ENCODE measurements around the gene EPB41L4B. TPM values are rescaled to one million over a fixed set of nuclear protein-coding genes. Genes with fewer than 3 reads are reported as not detected.
"Not testable (repeated sequence)": the region's sequence is repeated elsewhere in the genome, so short reads cannot be mapped to it uniquely, and the experiment has no call there.

Gene EPB41L4B
- total RNA-seq: not detected

DNA sequence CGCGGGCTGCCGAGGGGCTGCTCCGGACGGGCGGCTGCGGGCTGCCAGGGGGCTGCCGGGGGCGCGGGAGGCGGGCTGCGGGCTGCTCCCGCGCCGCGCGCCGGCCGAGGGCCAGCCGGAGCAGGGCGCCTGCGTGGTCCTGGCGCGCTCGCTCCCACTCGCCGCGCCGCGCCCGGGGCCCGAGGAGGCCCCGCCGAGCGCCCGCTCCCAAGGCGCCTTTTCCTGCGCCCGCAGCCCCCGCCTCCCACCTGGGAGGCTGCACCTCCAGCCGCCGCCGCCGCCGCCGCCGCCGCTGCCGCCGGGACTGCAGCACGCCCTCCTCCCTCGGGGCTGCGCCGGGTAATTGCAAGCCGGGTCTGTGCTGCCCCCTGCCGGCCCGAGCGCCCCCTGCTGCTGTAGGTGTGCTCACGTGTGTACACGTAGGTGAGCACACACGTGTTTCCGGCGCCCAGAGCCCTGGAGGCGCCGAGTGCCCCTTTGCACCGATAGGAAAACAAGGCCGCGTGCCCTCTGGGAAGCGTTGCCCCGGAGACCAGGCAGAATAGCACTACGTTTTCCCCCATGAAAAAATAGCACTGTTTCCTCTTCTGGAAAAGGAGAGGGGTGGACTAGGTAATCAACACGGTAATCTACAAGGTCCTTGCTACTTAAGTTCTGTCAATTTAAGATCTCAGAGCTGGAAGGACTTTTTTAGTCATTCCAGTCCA lies at the start of gene EPB41L4B:
Gene EPB41L4B, minus strand, starts transcription at position 318 of the 707 bp plus-strand sequence. CDS start 613 bp downstream, outside the sequence.
- peak; percentile 75 for DNase-seq

DNA sequence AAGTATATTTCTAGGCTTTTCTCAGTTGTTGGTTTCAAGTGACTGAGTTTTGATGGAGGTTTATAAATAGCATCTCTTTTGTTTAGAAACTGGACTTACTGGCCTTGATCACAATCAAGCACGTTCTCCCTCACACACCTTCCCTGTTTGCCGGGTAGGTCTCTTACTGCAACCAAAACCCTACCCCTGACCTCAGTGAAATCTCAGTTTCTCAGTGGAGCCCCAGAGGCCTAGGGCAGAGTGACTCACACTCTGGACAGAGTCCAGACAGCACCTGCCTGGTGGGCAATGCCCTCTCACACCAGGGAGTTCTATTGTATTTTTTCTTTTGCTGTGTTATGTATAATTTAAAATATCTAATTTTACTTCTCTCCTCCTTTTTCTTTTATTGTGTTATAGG lies 48.4 kb upstream of the EPB41L4B start:
- no peak for DNase-seq

DNA sequence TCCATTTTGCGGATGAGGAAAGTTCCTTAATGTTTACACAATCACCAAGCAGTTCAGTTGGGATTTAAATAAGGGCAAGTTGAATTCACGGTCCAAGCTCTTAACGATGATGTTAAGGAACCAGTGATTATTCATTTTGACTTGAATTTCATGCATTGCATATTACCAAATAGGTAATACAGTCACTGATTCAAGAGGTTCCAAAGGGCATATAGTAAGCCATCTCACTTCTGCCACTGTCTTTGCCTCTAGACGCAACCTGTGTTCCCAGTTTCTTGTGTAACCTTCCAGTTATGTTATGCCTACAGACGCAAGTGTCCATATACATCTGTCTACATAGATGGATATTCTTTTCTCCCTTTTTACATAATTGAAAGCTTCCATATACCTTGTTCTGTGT lies 39.9 kb upstream of the EPB41L4B start:
- DNase-seq: no peak

DNA sequence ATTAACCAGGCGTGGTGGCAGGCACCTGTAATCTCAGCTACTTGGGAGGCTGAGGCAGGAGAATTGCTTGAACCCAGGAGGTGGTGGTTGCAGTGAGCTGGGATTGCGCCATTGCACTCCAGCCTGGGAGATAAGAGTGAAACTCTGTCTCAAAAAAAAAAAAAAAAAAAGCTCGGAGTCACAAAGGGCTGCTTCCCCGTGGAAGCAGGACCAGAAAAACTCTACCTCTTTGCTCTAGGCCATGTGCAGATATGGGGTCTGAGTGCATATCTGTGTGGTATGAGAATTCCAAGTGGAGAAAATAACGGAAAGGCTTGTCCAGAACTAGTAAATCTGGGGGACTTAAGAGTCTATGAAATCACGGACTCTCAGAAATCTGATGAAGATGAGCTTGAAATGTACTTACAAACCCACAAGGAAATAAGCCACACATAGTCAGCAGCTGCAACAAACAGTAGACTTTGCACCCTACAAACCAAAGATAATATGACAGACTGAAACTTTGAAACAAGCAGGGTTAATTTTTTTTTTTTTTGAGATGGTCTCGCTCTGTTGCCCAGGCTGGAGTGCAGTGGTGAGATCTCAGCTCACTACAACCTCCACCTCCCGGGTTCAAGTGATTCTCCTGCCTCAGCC lies 38.2 kb upstream of the EPB41L4B start:
- DNase-seq: not testable (repeated sequence)

DNA sequence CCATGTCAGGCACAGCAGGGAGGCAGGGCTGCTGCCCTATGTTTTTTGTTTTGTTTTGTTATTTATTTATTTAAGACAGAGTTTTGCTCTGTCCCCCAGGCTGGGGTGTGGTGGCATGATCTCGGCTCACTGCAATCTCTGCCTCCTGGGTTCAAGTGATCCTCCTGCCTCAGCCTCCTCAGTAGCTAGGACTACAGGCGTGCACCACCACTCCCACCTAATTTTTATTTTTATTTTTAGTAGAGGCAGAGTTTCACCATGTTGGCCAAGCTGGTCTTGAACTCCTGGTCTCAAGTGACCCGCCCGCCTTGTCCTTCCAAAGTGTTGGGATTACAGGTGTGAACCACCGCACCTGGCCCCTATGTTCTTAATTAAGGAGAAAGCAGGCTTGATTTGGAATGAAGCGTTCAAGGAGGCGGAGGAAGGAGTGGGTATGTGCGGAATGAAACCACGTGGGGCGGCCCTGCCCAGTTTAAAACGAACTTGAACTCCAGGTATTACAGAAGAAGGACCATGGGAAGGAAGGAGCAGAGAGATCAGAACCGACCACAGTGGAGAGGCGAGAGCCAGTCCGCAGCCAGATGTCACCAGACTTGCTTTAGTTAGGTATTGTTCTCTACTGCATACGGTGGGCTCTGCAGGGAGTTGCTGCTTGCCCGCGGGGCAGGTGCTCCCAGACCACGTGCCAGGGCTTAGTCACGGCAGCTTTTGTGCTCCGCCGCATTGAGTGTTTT lies 34.9 kb upstream of the EPB41L4B start:
- no peak for DNase-seq

DNA sequence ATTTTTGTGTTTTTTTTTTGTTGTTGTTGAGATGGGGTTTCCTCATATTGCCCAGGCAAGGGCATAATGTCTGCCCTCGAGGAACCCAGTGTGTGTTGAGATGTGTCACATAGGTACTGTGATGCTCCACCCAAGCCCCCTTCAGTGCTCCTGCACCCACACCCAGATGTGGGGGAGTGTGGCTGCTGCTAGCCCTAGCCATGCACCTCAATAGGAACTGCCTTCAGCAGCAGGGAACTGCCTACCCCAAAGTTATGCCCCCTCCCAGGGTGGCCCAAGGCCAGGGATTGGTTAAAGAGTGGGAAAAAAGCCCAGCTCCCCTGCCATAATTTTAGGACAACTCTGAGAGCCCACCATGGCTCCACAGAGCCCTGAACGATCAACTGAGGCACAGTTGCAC lies 33.3 kb upstream of the EPB41L4B start:
- no peak for DNase-seq

DNA sequence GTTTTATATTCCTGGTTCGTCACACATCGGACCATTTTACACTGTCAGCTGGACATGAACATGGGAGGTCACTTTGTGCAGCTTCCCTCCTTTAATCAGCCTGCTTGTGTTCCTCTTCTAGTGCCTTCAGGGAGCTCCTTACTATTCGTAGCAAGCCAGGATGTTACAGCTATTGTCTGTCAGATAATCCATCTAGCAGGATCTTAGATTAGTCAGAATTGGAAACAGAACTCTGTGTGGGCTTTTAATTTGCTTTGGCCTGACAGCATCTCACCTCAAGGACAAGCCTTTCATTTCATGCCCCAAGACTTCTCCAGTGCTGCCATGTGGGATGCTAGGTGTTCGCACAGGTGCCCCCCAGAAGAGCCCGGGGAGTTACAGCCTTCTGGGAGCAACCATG lies 30.2 kb upstream of the EPB41L4B start:
- no peak for DNase-seq

DNA sequence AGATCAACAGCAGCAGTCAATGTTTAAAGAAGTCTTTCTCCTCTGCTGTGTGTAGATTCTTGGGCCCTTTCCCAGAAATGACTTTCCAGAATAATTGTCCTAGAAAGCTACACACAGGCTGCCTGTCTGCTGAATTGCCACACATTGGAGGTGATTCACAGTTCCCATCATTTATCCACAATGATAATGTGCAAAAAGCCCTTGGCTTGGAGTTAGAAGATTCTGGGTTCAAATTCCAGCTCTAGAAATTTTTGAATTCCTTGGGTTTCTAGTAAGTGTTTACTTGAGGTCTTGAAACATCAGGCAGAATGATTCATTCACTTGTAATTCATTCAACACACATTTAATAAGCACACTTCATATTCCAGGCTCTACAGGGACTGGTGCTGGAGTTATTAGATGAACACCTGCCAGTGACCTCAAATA lies 28.6 kb upstream of the EPB41L4B start:
- DNase-seq: no peak

DNA sequence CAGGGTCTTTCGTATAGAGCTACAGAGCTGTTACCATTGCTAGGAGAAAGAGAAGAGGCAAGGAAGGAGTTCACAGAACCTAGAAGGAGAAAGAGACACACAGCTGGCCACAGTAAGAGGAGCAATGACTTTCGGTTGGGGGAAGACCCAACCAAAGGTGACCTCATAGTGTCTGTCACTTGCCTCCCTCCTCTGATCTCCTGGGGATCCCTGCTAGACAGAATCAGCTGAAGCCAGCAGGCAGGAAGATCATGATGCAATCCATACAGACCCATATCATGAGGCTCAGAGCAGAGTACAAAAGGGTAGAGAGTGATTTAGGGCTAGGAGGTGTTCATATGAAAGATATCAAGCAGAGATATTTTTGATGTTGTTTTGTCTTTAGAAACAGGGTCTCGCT lies 26.0 kb upstream of the EPB41L4B start:
- DNase-seq: no peak

DNA sequence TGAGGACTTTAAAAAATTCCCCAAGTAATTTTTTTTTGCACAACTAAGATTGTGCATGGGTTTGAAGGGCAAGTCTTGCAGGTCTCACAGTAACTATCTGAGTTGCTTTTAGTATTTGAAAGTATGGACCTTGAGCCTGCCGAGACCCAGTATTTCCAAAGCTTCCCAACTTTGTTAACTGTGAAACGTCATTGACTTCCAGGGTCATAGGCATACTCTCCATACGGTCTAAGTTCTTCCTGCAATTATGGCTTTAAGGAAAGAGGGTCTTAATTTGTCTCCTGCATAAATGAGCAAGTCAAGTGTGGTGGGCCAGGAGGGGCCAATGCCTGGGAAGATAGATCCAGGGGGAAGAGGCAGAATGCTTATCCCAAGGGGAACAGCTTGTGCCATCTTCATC lies 24.0 kb upstream of the EPB41L4B start:
- no peak for DNase-seq

DNA sequence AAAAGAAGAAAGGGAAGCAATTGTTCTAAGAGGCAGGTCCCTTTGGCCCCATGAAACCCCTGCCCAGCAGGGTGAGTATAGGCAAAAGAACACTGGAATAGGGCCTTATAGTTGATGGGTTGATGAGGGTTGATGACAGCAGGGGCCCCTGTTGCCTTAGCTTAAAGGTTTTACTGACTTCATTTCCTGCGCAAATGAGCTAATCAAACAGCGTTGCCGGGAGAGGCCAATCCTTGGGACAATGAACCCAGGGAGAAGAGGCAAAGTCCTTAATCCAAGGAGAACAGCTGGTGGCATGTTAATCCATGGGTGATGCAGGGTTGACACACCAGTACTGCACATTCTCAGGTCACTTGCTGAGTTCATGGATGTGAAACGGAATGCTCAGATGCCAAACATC lies 22.0 kb upstream of the EPB41L4B start:
- no peak for DNase-seq

DNA sequence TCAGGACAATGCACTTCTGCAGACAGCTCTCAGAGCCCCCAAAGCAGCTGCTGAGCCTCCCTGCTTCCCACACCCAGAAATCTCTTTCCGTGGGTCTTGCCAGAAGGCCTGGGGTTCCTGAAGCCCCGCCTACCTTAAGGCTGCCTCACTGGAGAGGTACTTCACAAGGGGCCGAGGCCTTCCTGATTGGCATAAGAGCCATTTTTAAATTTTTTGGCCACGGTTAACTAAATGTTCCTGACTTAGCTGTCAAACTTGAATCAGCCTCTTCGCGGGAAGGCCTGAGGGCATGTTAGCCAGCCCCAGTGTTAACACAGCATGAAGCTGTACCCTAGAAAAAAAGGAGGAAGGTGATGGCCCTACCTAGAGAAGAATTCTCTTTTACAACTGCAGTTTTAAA lies 20.7 kb upstream of the EPB41L4B start:
- no peak for DNase-seq

DNA sequence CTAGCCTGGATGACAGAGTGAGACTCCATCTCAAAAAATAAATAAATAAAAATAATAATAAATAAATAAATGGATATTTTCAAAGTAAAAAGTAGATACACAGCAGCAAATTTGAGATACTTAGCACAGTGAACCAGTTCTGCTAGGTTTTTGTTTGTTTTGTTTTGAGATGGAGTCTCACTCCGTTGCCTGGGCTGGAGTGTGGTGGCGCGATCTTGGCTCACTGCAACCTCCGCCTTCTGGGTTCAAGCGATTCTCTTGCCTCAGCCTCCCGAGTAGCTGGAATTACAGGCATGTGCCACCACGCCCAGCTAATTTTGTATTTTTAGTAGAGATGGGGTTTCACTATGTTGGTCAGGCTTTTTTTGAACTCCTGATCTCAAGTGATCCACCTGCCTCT lies 20.1 kb upstream of the EPB41L4B start:
- DNase-seq: not testable (repeated sequence)

DNA sequence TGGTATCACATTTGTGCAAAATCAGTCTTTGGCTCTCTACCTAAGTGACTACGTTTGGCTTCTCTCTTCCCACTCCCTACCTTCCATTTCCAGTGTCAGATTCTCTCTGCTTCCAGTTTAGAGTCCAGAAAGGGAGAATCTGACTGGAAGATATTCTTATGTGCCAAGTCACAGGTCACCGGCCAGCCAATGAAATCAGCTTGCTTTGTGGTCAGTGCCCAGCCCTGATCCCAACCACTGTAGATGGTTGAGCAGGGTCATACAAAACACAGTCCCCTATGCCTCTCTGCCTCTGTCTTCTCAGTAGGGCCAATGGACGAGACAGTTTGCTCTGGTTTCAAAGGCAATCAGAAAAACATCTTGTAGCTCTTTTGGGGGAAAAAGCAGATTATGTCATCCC lies 15.6 kb upstream of the EPB41L4B start:
- no peak for DNase-seq

DNA sequence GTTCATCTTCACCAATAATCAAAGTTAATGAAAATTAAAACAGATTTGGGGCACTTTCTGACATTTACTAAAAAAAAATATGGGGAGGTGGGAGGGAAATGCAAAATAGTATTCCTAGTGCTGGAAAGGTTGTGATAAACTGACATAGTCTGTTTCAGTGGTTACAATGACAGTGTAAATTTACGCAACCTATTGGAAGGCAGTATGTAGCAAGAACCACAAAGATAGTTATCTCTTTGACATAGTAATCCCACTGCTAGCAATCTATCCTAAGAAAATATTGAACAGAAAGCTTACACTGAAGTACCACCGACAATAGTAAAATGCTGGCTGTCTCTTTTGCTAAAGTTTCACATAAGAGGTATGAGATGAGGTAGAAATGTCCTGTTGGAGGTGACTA lies 15.1 kb upstream of the EPB41L4B start:
- DNase-seq: no peak

DNA sequence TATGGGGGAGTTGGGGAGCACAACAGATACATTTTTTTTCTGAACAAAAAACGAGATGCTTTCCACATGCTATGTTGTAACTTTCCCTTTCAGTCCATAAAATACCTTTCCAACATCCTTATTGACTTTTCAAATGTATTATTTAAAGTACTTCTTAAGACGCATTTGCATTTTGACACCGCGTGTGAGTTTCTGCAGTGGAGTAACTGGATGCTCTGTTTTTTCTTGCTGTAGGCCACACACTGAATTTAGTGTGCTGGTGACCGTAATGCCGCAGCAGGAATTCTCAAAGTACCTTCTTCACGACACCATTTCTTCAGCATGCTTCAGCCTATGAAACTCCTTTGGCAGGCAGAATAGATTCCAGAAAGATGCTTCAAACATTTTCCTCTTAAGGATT lies 14.3 kb upstream of the EPB41L4B start:
- DNase-seq: no peak

DNA sequence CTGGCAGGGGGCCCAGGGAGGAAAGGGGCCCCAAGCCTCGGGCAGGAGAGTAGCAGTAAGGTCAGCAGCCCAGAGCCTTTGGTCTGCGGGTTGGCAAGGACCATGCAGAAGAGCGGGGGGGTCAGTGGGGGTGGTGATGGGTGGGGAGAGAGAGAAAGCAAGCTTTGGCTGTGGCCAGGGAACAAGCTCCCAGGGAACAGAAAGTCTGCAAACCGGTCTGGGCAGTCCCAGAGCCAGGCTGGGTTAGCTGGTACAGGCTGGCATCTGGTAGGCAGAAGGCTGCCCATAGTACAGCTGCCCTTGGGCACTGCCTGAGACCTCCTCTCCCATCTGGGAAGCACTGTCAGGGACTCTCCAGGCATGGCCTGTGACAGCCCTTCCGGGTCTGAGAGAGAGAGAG lies 10.5 kb upstream of the EPB41L4B start:
- DNase-seq: no peak

DNA sequence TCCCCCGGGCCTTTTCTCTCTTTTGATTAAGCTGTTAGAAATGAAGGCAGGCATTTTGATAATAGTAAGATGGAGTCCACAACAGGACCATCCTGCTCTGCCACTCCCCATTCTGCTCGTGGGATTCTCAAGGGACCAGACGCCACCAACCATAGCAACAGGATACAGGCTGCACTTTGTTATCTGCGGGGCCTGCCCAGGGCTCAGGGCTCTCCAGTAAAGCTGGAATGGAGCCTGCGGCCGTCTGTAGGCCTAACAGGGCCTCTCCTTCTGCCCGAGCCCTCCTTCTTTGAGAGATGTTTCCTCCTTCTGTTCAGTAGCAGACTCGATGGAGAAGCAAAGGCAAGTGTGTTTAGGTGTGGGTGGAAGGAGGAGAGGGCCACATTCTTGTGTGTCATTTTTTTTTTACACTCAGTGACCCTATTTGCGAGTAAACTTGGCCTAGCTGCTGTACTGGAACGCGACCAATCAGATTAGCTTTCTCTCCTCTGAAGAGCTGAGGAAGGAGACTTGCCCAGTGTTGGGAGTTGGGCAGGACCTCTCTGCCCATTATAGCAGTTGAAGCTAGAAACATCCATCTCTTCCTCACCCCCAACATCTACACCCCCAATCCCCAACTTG lies 8.9 kb upstream of the EPB41L4B start:
- no peak for DNase-seq

DNA sequence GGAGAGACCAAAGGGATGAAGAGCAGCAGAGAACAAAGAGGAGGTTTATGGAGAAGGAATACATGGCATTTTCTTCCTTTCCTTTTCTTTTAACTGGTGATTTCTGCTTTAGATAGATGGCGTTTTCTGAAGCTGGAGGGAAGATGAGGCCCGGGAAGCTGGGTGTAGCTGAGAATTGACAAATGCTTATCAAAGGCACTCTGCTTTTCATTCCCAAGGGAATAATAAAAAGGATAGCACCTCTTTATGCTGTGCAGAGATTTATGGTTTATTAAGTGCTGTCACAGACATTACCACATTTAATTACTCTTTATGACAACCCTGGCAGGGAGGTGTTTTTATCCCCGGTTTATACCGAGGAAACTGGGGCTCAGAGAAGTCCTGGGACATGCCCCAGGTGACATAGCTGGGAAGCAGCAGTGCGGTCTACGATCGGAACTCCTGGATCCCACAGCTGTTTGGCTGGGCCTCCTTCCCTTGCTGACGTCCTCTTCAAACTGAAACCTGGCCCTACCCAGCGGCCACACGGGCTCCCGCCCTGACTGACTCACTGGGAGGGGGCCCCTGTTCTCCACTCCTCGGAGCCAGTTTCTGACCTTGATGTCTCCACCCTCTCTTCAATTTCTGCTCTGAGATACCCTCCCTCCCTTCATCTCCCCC lies 8.2 kb upstream of the EPB41L4B start:
- no peak for DNase-seq

DNA sequence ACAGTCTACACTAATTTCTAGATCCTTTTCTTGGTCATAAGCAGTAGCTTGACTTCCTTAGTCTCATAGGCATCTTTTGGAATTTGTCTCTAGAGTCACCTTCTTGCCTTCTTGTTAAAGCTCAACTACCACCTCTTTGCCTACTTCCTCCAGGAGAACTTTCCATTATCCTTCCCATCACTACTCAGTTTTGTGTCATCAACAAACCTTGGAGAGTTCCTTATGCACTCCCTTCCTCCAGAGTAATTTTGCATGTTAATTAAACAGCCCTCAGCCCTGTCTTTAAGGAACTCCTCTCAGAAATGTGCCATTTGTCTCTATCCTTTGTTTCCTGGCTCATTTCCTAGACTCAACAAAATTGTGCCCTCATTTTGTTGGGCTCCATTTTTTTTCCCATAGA lies 4.2 kb upstream of the EPB41L4B start:
- DNase-seq: no peak

DNA sequence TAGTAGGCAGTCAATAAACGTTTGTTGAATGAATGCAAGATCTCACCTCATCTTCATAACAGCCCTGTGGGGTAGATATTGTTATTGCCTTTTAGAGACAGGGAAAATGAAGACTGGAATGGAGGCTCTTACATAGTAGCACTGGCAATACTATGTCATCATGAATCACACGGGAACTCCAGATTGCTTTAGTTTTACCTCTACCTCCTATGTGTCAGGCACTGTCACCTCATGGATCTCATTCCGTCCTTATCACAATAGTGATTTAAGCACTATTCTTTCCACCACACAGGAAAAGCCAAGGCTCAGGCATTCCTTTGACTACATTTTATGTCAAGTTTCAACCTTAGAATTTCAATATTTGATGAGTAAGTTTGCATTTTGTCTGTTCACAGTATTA lies 2.9 kb upstream of the EPB41L4B start:
- DNase-seq: no peak

DNA sequence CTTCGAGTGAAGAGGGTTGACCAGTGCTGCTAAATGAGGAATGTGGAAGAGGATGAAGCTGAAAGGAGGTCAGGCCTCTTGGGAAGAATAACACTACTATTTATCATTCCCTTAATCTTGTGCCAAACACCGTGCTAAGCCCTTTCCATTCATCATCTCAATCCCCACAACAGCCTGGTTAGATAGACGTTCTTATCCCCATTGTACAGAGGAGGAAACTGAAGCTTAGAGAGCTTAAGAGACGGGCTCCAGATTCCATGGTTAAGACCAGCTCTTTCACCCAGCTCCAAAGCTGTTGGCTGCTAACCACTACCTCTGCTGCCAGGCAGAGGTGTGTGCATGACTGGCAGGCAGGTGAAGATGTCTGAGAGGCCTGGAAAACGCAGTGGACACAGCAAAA lies 868 bp upstream of the EPB41L4B start:
- no peak for DNase-seq

DNA sequence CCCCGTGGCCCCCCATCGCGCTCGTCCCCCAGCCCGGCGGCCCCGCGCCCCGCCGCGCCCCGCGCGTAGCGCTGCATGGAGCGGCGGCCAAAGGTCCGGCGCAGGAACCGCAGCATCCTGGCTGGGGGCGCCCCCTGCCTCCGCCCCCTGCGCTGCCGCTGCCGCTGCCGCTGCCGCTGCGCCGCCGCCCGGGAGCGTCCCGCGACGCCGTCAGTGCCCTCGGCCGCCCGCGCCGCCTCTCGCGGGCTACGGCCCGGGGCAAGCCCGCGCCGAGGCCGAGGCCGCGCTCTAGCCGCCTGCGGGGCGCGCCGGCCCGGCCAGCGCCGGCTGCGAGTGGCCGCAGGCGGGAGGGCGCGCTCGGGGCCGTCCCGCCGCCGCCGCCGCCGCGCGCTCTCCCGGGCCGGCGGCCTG lies 523 bp downstream of the EPB41L4B start:
- no peak for DNase-seq
